Activated CD4-positive, alpha-beta T cell treated with anti-CD3 and anti-CD28 coated beads, Interleukin-2, amount 50 U/mL, for 24 hours (primary cell): ENCODE results near the gene GLCE.
"Not testable (repeated sequence)": the region's sequence is repeated elsewhere in the genome, so short reads cannot be mapped to it uniquely, and the experiment has no call there.

Experiments used
- DNase-seq, 2 donors: peaks; one replicate each; pipeline ENCODE4 v3.0.0-alpha.2; 2020; ENCODE audit warnings: low read depth in 1 of 2, low spot score in 1 of 2

GLCE gene

DNA sequence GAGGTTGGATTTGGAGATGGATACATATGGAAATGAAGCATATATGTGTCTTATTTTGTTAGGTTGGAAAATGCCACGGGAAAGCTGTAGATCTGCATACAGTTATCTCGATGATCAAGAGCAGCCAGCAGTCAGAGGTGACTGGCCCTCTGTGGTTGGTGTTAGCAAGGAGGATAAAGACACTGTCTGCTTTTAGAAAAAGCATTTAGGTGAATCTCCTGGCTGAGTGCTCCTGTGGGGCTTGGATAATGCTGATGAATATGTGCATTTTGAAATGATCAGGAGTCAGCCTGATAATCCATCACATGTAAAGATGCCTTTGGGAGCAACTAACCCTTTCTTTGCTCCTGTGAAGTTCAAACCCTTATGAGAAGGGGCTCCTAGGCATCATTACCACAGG is 24.9 kb upstream of the GLCE start:
- DNase-seq: no peak

DNA sequence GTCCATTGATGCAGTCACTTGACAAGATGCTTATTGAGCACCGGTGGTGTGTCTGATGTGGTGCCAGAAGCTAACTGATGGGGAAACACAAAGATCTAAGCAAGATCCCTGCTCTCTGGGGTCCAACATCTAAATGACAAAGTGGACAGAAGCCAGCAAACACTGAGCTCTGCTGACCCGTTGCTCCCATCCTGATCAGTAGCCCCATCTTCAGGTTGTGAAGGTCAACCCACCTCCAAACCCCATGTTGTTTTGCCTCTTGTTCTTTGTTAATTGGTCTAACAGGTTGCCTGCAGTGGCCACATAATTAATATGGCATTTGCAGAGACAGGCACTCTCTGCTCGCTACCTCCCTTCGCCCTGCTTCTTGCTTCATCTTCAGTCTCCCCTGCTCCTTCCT is 21.5 kb upstream of the GLCE start:
- DNase-seq: no peak

DNA sequence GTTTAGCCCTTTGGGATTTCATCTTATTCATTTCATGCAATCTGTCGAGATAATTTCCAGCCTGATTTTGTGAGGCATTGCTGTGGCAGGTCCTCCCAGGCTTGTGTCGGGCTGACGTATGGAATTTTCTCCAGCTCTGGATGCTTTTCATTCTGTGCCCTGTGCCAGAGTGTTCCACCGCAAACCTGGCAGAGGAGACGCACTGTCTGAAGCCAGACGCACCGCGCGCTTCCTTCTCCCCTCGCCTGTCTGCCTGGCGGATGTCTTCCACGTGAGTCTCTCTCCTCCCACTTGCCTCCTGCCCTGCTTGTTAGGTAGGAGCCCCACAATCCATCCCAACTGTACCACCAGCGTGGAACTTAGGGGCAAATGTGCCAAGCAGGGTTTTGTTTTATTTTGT is 20.1 kb upstream of the GLCE start:
- DNase-seq: no peak

DNA sequence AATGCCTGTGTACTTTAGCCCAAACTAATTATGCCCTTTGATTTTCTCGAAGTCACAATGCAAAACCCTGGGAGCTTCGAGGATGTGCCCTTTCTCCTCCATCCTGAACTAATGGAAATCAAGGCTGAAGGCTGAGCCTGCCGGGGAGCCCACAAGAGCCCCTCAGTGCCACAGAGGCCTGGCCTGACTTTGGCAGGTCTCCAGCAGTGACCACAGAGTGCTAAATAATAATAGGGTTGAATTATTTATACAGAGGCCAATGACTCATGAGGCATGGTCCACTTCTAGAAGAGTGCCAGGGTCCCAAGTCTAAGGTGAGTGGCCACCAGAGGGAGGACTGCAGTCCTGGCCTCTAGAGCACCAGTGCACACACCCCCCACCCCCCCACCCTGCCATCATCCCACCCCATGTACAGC is 19.1 kb upstream of the GLCE start:
- no peak for DNase-seq

DNA sequence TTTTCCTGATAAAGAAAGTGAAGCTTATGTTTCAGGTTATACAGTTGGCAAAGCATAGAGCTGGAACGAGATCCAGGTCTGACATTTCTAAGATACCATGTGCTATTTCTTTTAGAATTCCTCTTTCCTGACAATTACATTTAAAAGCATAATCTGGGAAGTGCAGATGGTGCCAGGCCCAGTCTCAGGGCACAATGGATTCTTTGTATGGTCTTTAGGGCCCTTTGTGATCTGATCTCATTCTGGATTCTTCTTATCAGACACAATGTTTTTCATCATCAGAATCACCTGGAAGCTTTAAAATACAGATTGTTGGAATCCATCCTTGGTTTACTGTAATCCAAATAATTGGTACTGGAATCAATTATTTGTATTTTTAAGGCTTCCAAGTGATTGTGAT is 18.6 kb upstream of the GLCE start:
- no peak for DNase-seq

DNA sequence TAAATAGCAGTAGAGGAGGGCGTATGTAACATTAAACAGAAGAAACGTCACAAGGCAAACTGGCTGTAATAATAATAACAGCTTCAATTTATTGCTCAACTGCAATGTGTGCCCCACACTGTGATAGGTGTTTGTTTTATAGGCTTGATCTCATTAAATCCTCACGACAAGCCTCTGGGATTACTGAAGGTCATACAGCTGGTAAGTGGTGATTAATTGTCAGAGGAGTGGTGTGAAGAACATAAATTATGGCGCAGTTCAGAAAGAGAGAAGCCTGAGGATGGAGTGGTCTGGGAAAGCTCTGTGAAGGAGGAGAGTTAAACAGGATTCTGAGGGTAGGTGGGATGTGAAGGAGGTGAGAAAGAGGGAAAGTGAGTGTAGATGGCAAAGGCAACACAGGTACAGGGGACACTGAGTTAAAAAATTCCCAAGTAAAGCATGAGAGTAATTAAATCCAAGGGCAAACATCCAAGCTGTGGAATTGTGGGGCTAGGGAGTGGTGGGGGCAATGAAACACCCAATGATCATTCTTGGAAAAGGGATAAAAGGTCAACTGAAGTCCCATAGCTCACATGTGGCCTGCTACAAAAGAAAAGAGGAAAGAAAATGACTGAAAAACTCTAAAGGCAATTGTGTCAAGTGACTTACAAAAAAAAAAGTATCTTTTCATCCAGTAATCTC is 16.5 kb upstream of the GLCE start:
- no peak for DNase-seq

DNA sequence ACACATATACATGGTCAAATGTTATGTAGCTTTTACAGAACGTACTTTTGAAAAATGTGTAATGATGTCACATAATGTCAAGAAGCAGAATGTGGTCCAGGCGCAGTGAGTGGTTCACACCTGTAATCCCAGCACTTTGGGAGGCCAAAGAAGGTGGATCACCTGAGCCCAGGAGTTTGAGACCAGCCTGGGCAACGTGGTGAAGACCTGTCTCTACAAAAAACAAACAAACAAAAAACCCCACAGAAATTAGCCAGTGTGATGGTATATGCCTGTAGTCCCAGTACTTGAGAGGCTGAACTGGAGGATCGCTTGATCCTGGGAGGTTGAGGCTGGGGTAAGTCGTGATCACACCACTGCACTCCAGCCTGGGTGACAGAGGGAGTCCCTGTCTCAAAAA is 15.9 kb upstream of the GLCE start:
- no peak for DNase-seq

DNA sequence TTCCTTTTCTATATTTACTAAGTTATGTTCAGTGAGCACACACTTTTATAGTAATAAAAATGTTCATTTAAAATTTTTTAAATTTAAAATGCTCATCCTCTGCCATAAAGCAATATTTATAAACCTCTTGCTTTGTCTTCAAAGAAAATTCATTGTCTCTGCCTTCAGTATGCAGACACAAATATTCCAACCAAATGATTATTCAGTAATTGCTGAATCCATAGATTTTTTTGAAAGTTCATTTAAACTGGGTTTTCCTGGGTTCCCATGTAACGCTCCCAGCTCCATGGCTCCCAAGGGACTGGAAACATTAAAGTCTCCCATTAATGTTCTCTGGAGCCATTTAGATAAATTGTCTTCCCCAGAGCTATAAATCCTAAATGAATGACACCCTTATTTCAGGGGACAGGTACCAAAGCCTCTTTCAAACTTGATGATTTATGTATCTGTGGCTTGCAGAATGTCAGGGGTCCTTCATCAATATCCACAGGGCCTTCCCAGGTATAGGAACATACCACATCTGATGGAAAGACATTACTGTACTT is 15.2 kb upstream of the GLCE start:
- no peak for DNase-seq

DNA sequence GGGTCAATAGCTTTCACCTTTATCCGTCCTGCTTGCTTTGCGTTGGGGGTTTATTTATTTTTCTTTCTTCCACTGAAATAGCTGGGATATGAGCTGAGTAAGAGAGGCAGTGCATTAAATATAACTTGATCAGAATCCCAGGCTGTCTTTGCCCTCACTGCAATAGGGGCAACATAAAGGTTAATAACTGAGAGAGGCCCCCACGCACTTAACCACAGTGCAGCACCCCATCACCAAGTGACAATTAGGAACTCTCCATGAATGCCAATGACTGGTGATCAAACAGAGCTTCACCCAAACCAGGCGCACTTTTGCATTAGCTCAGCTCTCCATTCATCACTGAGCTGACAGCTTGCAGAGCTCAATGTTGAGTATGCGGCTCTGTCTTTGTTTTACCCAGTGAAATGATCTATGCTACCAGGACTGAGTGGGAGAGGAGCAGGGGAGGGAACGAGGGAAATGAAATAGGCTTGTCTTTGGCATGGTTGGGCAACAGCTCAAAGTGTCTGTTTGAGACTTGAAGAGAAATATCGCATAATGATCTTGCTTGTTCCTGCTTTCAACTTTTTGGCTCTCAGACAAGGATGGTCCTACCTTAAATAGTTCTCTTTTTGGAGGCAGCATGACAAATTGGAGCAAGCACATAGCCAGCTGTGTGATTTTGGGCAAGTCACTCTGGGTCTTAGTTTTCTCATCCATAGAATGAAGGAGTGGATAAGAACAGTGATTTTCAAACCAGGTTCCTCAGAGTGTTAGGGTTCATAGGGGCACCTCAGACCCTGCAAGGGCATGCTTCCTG is 14.5 kb upstream of the GLCE start:
- DNase-seq: no peak

DNA sequence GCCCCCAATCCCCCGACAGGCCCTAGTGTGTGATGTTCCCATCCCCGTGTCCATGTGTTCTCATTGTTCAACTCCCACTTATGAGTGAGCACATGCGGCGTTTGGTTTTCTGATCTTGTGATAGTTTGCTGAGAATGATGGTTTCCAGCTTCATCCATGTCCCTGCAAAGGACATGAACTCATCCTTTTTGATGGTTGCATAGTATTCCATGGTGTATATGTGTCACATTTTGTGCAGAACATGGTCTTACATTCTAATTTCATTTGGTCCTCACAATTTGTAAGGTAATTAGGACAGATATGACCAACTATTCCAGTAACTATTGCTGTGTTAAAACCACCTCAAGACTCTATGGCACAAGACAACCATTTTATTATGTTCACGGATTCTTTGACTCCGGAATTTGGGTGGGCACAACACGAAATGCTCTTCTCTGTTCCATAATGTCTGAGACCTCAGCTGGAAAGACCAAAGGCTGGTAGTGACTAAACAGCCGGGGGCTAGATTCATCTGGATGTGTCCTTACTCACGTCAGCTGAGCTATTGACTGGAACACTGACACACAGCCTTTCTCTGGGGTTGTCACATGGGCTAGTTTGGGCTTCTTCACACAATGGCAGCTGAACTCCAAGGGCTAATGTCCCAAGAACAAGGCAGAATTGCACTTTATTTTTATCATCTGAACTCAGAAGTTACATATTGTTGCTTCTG is 13.6 kb upstream of the GLCE start:
- DNase-seq: no peak

DNA sequence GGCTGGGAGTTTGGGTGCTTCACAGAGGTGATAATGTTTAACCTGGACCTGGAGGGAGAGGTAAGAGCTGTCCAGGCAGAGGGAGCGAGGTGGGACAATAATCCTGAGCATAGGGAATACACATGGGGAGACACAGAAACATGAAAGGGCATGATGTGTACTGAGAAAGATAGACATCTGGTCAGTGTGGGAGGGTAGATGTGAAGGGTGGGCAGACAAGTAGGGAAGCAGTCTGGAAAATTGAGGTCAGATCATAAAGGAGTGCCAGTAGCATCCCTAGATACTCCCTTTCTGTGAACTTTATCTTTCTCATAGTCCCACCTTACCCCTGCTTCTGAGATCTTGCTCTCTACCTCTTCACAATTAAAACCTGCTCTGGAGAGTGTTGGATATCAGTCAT is 12.0 kb upstream of the GLCE start:
- DNase-seq: no peak

DNA sequence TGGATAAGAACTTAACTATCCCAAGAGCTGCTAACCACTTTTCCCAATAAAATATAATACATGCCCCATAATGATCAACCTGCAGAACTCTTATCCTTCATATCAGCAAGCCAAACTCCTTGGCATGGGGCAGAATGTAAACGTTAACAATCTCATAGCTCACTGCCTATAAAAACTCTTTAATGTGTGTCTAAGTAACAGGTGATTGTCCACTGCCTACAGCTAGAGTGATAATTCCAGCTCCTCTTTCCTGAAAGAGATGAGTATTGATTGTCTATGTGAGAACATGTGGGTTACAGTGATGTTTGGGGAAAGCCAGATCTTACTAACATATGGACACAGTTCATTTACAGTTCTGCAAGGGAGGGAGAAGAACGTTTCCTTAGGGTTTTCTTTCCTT is 11.3 kb upstream of the GLCE start:
- DNase-seq: no peak

DNA sequence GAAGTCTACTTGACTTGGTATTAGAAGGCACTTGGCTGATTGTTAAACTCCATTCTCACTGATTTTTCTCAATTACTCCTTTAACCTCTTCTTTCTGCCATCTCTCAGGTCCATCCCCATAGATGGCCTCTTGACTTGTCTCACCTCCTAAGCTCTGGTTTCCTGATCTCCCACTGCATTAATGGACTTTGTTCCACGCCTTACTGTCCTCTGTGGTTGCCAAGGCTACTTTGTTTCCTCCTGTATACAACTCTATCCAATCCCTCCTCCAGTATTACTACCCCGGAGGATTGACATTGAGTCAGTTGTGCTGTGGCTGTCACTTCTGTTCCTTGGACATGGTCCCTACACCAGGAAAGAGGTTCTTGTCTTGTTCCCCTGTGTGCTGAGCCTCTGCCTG is 10.6 kb upstream of the GLCE start:
- no peak for DNase-seq

DNA sequence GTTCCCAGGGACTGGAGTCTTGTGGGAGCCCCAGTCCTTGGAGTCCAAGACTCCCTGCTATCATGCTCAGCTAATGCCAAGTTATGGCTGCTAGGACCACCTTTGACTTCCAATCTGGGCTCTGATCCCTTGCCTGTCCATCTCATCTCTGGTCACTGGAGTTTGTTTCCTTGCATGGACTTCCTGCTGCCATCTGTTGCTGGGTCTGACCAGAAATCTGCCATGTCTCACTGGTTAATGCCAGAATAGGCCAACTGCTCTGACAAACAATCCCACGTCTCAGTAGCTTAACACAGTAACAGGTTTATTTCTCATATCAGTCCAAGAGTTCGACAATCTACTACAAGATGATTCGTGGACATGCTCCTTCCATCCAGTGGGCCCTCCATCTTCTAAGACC is 10.1 kb upstream of the GLCE start:
- DNase-seq: no peak

DNA sequence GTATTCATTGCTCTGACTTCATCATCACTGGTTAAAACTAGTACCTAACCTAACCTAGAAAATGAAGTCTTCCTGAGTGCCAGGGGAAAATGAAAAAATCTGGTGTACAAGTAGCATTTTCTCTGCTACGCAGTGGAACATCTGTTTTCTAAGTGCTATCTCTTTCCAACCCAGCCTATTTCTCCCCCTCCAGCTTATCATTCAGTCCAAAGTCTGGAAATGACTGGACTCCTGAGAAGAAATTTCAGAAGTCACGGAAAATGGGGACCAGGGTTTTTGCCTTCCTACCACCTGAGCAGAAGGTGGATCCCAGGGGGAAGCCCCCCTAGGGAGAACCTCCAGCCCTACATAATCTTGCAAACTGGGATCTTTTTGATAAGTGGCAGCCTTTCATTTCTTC is 9.6 kb upstream of the GLCE start:
- no peak for DNase-seq

DNA sequence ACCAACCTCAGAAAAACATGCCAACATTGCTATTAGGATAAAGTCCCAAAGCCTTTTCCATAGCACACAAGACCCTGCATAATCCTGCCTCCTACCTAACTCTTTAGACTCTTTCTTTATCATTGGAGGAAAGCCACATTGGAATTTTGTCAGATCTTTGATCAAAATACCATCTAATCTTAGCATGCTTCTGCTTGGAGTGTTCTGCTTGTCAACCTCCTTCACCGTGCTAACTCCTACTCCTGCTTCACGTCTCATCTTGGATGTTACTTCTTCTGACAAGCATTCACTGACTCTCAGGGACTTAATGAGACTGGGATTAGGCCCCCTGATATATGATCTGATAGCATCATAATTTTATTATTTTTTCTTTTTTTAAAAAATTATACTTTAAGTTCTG is 7.4 kb upstream of the GLCE start:
- no peak for DNase-seq

DNA sequence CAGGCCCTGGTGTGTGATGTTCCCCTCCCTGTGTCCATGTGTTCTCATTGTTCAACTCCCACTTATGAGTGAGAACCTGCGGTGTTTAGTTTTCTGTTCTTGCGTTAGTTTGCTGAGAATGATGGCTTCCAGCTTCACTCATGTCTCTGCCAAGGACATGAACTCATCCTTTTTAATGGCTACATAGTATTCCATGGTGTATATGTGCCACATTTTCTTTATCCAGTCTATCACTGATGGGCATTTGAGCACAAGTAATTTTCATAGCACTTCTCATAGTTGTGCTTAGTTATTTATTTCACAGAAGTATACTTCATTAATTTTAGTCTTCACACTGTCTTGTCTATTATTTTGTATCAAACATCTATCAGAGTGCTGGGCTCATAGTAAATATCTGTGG is 6.8 kb upstream of the GLCE start:
- DNase-seq: not testable (repeated sequence)

DNA sequence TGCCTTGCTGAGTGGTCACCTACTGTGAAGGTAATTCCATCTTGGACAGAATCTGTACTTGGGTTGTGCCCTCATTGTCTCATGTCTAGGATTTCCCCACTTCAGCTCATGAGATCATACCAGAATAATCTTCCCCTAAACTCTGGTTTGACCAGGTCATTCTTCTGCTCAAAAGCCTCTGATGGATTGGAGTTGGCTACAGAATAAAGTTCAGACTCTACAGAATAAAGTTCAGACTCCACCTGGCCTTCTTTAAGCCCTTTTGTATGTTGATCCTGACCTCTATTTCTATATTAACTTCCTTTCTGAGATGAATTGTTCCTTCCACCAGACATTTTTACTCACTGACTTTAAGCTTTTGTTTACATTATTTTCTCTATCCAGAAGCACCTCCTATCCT is 6.4 kb upstream of the GLCE start:
- DNase-seq: no peak

DNA sequence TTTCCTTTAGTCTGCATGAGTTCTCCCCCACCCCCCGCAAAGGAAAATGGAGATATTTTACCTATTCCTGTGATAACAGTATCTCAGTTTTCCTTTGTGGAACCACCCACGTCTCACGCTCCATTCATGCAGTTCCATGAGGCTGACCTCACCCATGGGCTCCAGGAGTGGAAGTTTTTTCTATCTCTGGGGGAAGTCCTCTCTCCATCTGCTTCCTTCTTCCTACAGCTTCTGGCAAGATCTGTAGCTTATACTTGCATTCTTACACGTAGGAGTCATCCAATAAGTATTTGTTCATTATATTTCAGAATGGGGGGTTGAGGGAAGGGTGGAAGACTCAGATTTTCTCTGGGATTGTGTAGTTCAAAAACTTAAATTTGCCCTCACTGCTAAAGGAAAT is 5.8 kb upstream of the GLCE start:
- no peak for DNase-seq

DNA sequence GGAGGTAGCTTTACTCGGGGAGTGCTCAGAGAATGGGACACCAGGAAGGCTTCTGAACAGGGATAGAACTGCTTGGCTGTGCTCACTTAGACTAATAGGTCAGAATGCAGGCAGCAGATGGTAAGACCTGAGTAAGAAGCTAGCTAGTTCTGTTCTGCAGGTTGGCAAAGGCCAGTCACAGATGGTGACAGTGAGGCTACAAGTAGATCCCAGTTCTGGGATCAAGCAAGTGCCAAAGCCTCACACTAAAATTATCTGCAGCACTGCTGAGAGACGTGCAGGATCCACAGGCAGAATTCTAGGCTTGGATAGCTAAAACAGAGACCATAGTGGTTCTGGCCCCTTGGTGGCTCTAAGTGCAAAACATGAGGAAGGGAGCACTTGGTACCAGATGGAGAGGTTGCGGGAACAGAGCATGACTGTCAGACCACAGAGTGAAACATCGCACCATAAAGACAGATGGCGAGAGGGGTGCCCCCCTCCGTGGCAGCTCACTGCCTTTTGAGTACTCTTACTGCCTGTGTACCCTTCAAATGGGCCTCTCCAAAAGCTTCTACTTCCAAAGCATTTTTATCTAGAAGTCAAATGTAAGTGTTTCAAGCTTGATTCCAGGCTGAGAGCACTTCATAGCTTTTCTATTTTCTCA is 3.6 kb upstream of the GLCE start:
- no peak for DNase-seq

DNA sequence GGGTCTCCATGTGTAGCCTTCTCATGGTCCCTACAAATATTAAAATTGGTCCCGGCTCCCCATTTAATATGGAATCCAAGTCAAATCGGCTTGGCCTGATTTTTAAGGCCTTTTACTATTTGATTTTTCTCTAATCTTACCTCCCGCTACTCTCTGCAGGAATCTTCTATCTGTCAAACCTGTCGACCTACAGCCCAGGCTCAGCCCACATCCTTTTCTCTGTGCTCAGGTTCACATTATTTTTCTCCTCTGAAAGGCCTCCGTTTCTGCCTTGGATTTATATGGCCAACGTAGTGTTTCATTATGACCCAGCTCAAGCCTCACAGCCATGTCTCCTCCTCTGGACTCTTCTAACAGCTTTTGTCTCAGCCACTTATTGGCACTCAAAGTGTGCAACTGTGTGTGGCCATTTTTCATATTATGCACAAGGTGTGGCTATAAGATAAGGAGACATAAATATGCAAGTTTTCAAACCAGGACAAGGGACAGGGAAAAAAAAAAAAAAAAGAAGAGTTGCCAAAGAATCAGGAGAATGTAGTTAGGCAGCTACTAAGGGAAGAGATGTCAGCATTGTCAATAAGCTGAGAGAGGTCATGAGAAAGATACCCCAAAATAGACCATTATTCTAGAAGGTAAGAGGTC is 2.1 kb upstream of the GLCE start:
- no peak for DNase-seq
